Astrocyte of the cerebellum (primary cell): ENCODE measurements around the gene TMEM107.
A peak's percentile ranks its signal among the peaks of the same experiment; 100 is the strongest.

Experiments
- DNase-seq: peaks from one replicate; pipeline ENCODE4 v3.0.0-alpha.2; 2011; ENCODE audit warnings: low read depth
- H3K4me3 ChIP-seq: 2 replicates; pipeline ENCODE4 v1.5.1; 2011; ENCODE audit warnings: mild to moderate bottlenecking, low read depth, low read length, moderate library complexity
- in situ Hi-C: cut with HindIII; loops from 2 replicates; pipeline ENCODE4 v1.10.0; 2017; ENCODE audit warnings: low sequenced_read_pairs
- TF ChIP-seq, protein P1 (sequence below): IDR thresholded peaks from 2 replicates; pipeline ENCODE4 v1.5.1; 2012; ENCODE audit warnings: low read length, low read depth, moderate library complexity, mild to moderate bottlenecking; ENCODE audit errors: missing control alignments

The TMEM107 gene

DNA sequence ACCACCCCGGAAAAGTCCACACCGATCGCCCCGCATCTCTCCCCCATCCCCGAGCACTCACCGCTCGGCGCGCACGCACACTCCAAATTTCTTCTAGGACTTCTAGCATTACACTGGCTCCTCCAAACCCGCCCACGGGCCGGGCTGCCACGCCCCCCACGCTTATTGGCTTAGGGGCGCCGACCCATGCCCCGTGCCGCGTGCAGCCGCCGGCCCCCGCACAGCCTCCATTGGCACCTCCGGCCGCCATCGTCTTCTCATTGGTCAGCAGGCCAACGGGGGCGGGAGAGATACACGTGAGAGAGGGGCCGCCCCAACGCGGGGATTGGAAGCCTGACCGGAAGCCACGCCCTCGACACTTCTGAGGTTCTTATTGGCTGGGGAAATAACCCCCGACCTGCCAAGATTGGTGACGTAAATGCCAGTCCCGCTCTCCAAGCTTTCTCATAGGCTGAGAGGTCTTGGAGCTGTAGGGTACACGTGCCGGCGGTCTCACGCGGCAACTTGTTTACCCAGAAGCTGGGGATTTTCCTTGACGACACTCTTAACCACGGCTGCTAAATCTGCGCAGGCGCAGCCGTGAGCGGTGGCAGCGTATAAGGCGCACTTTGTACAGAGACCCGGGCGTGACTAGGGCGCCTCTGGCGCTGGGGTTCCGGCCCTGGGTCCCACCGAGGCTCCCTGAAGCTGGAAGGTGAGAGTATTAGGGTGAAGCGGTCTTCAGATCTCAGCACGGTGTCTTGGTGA lies 19.8 kb downstream of the TMEM107 start:
- peak; percentile 100 for DNase-seq
- peak overlapping the region; percentile 70 for H3K4me3 ChIP-seq
- TF ChIP-seq, protein P1, sequence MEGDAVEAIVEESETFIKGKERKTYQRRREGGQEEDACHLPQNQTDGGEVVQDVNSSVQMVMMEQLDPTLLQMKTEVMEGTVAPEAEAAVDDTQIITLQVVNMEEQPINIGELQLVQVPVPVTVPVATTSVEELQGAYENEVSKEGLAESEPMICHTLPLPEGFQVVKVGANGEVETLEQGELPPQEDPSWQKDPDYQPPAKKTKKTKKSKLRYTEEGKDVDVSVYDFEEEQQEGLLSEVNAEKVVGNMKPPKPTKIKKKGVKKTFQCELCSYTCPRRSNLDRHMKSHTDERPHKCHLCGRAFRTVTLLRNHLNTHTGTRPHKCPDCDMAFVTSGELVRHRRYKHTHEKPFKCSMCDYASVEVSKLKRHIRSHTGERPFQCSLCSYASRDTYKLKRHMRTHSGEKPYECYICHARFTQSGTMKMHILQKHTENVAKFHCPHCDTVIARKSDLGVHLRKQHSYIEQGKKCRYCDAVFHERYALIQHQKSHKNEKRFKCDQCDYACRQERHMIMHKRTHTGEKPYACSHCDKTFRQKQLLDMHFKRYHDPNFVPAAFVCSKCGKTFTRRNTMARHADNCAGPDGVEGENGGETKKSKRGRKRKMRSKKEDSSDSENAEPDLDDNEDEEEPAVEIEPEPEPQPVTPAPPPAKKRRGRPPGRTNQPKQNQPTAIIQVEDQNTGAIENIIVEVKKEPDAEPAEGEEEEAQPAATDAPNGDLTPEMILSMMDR: no peak
- in situ Hi-C loops: no loop called here

DNA sequence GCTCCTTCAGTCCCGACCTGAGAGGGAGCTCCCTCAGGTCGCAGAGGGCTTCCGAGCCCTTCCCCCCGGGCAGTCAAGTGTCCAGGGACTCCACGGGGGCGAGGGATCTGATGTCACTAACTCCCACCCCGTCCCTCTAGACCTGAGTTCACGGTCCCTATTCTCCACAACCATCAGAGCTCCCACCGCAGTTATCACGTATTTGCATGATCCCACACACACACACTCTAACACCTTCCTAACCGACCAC lies 20.3 kb downstream of the TMEM107 start:
- no peak for DNase-seq
- TF ChIP-seq, protein P1: no peak
- in situ Hi-C loops: no loop called here
- peak overlapping the region; percentile 70 for H3K4me3 ChIP-seq

DNA sequence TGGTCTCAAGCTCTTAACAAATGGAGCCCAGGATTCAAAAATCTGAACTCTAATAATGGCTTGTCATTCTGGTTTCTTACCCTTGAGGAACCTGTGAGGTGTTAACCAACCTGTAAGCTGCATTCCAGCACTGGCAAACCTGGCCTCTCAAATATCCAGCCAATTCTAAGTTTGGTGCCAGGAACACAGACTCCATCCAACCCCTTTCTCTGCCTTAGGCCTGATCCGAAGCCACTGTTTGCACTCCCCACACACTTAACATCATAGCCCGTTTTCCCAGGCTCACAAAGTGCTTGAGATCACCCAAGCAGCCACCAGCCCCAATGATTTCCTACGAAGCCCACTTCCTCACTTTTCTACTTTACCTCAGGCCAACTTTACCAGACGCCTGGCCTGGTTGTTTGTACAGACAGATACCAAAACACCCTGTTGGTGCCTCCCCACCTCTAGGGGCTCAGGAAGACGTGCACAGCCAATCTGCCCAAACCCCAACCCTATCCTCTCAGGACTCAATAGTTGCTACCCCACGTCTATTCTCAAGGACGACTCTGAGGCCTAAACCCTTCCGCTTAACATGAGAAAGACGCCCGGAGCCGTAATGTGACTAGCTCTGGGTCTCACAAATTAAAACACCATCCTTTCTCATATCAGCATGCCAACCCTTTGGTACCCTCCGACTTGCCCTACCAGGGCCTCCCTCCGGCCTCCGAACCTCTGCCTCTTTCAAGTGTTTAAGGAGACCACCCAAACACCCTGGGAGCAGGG lies 20.8 kb downstream of the TMEM107 start:
- peak overlapping the region; percentile 70 for H3K4me3 ChIP-seq
- no peak for DNase-seq
- in situ Hi-C loops: no loop called here
- TF ChIP-seq, protein P1: no peak

DNA sequence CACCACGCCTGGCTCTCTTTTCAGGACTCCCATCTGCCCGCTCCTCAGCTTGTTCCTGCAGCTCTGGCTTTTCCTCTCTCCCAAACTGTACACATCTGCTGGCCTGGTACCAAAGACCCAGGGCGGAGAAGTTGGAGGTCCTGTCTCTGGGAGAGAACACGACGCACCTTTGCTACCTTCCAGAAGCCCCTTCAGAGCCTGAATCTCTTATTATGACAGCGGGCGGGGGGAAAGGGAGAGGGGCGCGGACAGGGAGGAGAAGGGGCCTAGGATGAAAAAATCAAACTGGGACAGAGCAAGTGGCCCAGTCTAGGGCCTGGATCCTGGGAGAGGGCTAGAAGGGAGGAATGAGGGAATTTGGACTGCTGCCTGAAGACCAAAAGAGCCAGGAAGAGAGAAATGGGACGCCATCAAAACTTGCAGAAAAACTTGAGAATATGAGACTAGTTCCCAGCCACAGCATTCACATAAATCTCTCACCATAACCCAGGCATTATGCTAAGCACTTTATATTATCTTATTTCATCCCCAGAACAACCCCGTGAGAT lies 21.5 kb downstream of the TMEM107 start:
- no peak for DNase-seq
- TF ChIP-seq, protein P1: no peak
- in situ Hi-C loops: loop anchor here (5.0 kb wide), 1 partner anchor 42 kb away; no protein-coding TSS in a partner anchor
- H3K4me3 ChIP-seq: peak overlapping the region; percentile 70

DNA sequence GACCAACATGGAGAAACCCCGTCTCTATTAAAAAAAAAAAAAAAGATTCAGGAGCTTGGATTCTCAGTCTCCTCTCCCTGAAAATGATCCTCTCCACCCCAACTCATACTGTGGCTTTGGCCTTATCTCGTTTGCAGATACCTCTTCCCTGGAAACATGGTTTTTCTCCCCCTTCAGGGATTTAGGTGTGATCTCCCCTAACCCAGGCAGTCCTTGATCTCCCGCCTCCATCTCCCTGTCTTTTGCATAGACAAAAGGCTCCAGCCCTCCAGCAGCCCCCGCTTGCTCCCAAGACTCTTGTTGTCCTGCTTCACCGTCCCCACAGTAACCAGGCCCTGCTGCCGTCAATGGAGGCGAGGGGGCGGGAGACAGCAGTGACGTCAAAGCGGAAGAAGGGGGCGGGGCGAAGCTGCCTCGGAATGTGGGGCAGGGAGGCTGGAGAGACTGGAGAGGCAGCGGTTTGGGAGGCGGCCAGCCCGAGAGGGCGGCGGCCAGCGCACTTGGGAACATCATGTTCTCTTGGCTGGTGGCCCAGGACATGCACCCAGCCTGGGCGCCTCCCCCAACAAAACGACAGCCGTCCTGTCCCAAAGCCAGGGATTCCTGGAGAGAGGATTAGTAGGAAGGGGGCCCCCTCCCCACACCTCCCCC lies 22.1 kb downstream of the TMEM107 start:
- peak; percentile 98 for DNase-seq
- TF ChIP-seq, protein P1: no peak
- in situ Hi-C loops: loop anchor here (5.0 kb wide), 1 partner anchor 42 kb away; no protein-coding TSS in a partner anchor
- H3K4me3 ChIP-seq: peak overlapping the region; percentile 70

DNA sequence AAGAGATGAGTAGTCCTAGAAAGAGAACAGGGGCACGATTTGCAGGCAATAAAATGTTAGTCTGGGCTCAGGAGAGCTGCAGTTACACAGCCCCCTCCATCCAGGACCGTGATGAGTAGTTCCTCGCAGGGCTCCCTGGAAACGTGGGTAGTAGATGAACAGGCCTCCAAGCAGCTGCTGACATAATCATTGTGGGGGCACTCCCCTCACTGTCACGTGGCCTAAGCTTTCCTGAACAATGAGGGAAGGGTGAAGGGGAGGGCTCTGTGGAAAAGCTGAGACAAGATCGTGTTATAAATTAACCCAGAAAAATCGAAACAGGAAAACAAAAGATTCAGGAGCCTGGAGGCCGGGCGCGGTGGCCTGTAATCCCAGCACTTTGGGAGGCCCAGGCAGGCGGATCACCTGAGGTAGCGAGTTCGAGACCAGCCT lies 22.6 kb downstream of the TMEM107 start:
- TF ChIP-seq, protein P1: no peak
- H3K4me3 ChIP-seq: peak overlapping the region; percentile 27
- peak; percentile 88 for DNase-seq
- in situ Hi-C loops: loop anchor here (5.0 kb wide), 1 partner anchor 41 kb away; no protein-coding TSS in a partner anchor
